Thyroid gland (tissue), 4 donors: ENCODE data around the gene RANBP10. TPM values are rescaled to one million over a fixed set of nuclear protein-coding genes. Genes with fewer than 3 reads are reported as not detected.

Experiments used
- DNase-seq, 2 donors: peaks; one replicate each; pipeline ENCODE4 v3.0.0-alpha.2; 2019
- H3K27ac ChIP-seq, 3 donors: fragments of 200-600 bp; sonication (generic); 1 replicate in 2 of 3; 2 replicates in 1 of 3; pipeline ENCODE4 v1.5.1; 2016 to 2019; ENCODE audit warnings: mild to moderate bottlenecking in 1 of 3, moderate library complexity in 1 of 3
- H3K27me3 ChIP-seq: fragments of 200-600 bp; sonication (generic); one replicate; pipeline ENCODE4 v1.5.1; 2019
- H3K36me3 ChIP-seq, 2 donors: fragments of 200-600 bp; sonication (generic); one replicate each; pipeline ENCODE4 v1.5.1; 2016 to 2019
- H3K4me1 ChIP-seq, 2 donors: fragments of 200-600 bp; sonication (generic); one replicate each; pipeline ENCODE4 v1.5.1; 2017 to 2019
- H3K4me3 ChIP-seq, 3 donors: fragments of 200-600 bp; sonication (generic); replicated peaks in 1 of 3; 1 replicate in 2 of 3; 2 replicates in 1 of 3; pipeline ENCODE4 v1.5.1; 2016; ENCODE audit warnings: mild to moderate bottlenecking in 1 of 3
- H3K9me3 ChIP-seq: fragments of 200-600 bp; sonication (generic); one replicate; pipeline ENCODE4 v1.5.1; 2017
- POLR2A ChIP-seq, 2 donors: fragments of 450-650 bp; IDR thresholded peaks; one replicate each; pipeline ENCODE4 v1.6.1; 2017; ENCODE audit warnings: antibody characterized with exemption in 2 of 2, mild to moderate bottlenecking in 2 of 2, moderate library complexity in 1 of 2
- WGBS, 2 donors: methylation state at CpG; one replicate each; pipeline ENCODE4 v1.1.5; 2017; 5-methylcytosine and 5-hydroxymethylcytosine counted together
- intact Hi-C: fragments of 100-400 bp; cut with DNase I; formaldehyde crosslinking; loops from one replicate; pipeline ENCODE4 v1.15.1; 2023
- small RNA-seq: library from RNA; depleted of rRNA; stranded (forward); fragments of <200 nt; gene quantifications from one replicate; pipeline ENCODE3, GENCODE V24; 2016
- total RNA-seq, 4 donors: library from RNA; depleted of rRNA; stranded (reverse); fragments of >200 nt; gene quantifications; one replicate each; pipeline ENCODE4 v1.2.3, GENCODE V29; 2016
- TF ChIP-seq, protein P1 (sequence below), 6 experiments: fragments of 200-600 bp in 3 of 6; fragments of 450-650 bp in 3 of 6; sonication (generic) in 3 of 6; IDR thresholded peaks; one replicate each; pipeline ENCODE4 v1.5.1; 2016 to 2019; ENCODE audit warnings: antibody characterized with exemption in 6 of 6, mild to moderate bottlenecking in 2 of 6, inconsistent platforms in 1 of 6, moderate library complexity in 1 of 6

Gene RANBP10
- total RNA-seq, 4 donors from 2014 or later: 9.2 to 13.0 (median 11.0) TPM

DNA sequence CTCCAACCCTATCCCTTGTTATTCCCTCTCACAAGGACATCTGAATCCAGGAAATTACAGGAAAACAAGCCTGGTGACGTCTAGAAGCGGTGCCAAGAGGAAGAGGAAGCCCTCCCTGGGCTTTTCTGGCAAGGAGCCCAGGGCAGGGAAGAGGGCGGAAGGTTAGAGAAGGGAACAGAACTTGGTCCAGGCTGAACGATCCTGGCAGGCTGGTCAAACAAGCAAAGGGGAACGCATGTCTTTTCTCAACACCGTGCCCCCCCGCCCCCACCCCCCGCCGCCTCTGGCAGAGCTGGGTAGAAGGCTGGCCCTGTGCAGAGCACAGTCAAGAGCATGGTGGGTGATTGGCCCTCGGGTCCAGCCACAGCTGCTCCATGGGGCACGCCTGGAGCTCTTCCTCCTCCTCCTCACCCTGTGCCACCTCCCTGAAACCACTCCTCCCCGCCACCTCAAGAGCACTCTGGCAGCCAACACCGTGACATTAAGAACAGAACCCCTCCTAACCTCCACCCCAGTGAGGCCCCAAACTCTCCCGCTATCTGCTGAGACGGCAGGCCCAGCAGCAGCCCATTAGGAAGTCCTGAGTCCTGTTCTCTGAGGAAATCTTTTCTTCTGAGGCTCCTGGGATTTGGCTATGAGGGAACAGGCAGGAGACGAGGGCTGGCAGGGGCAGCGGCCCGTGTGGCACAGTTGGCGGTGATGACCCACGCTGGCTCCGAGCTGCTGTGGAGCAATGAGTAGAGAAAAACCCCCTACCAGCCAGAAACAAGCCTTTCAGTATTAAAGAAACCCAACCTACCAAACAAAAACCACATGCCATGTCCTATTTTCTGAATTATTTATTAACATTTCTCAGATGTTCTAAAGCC is 132.4 kb downstream of the RANBP10 start:
- Histone ChIP-seq H3K27ac (peak overlapping the region; percentile 59 to 79 (median 77)), H3K36me3 (no peaks in the 10 kb centered on the region), H3K4me1 (peaks cover 42 to 63% of the 10 kb centered on the region in 2 donors), H3K9me3 (no peaks in the 10 kb centered on the region), H3K4me3 (no peak overlapping the region), H3K27me3 (no peaks in the 10 kb centered on the region)
- TF ChIP-seq, protein P1, sequence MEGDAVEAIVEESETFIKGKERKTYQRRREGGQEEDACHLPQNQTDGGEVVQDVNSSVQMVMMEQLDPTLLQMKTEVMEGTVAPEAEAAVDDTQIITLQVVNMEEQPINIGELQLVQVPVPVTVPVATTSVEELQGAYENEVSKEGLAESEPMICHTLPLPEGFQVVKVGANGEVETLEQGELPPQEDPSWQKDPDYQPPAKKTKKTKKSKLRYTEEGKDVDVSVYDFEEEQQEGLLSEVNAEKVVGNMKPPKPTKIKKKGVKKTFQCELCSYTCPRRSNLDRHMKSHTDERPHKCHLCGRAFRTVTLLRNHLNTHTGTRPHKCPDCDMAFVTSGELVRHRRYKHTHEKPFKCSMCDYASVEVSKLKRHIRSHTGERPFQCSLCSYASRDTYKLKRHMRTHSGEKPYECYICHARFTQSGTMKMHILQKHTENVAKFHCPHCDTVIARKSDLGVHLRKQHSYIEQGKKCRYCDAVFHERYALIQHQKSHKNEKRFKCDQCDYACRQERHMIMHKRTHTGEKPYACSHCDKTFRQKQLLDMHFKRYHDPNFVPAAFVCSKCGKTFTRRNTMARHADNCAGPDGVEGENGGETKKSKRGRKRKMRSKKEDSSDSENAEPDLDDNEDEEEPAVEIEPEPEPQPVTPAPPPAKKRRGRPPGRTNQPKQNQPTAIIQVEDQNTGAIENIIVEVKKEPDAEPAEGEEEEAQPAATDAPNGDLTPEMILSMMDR (IDR thresholded peaks at IDR 0.05): no peak
- TF ChIP-seq POLR2A (IDR thresholded peaks at IDR 0.05): peak in 1 of 2 donors; percentile 4
- WGBS, 2 donors: 19% methylated on average over 18 to 20 of the region's 21 CpGs
- peak; percentile 64 to 82 for DNase-seq
- intact Hi-C loops: no loop called here

Small RNA genes lying within 50 kb of the gene (small RNA-seq; reads per million reads assigned to genes)
- not detected for gene AC040162.2

Other genes starting within 250 kb of the RANBP10 start
- gene CTCF, start 244.0 kb downstream of the RANBP10 start, total RNA-seq: 10 to 100 TPM; 37.2 to 52.1 (median 47.2) TPM
- 1 to 10 TPM in 2 of 4 donors, under 1 TPM in 2; 0.22 to 1.3 (median 0.92) TPM for gene CARMIL2, start 161.4 kb downstream of the RANBP10 start, total RNA-seq
- gene ACD, start 146.3 kb downstream of the RANBP10 start, total RNA-seq: 10 to 100 TPM in 3 of 4 donors, 1 to 10 TPM in 1; 9.3 to 28.7 (median 21.5) TPM
- gene PARD6A, start 145.6 kb downstream of the RANBP10 start, total RNA-seq: 1 to 10 TPM; 2.5 to 8.8 (median 5.0) TPM
- 10 to 100 TPM; 14.2 to 33.2 (median 21.9) TPM for gene ENKD1, start 139.8 kb downstream of the RANBP10 start, total RNA-seq
- gene C16orf86, start 139.7 kb downstream of the RANBP10 start, total RNA-seq: 10 to 100 TPM in 1 of 4 donors, 1 to 10 TPM in 3; 3.9 to 10.7 (median 6.9) TPM
- gene GFOD2, start 87.2 kb downstream of the RANBP10 start, total RNA-seq: 10 to 100 TPM; 10.9 to 27.5 (median 23.7) TPM
- gene TSNAXIP1, start 329 bp upstream of the RANBP10 start, total RNA-seq: 1 to 10 TPM in 2 of 4 donors, under 1 TPM in 2; 0.34 to 3.2 (median 0.93) TPM
- gene THAP11, start 35.8 kb upstream of the RANBP10 start, total RNA-seq: 10 to 100 TPM; 53.5 to 79.0 (median 67.8) TPM
- gene NUTF2, start 40.4 kb upstream of the RANBP10 start, total RNA-seq: 100 to 1,000 TPM in 1 of 4 donors, 10 to 100 TPM in 3; 31.6 to 153 (median 58.4) TPM
- gene CENPT, start 41.1 kb upstream of the RANBP10 start, total RNA-seq: 10 to 100 TPM; 15.7 to 43.8 (median 26.2) TPM
- 10 to 100 TPM; 31.4 to 68.2 (median 41.2) TPM for gene EDC4, start 66.5 kb upstream of the RANBP10 start, total RNA-seq
- gene NRN1L, start 78.3 kb upstream of the RANBP10 start, total RNA-seq: 1 to 10 TPM in 1 of 4 donors, not detected in 3; 2.0 TPM
- 10 to 100 TPM; 20.3 to 35.7 (median 28.8) TPM for gene PSKH1, start 86.7 kb upstream of the RANBP10 start, total RNA-seq
- under 1 TPM in 2 of 4 donors, not detected in 2; 0.34 to 0.94 TPM for gene CTRL, start 125.3 kb upstream of the RANBP10 start, total RNA-seq
- 10 to 100 TPM; 22.9 to 39.7 (median 32.5) TPM for gene PSMB10, start 130.3 kb upstream of the RANBP10 start, total RNA-seq
- gene LCAT, start 137.6 kb upstream of the RANBP10 start, total RNA-seq: 10 to 100 TPM in 3 of 4 donors, 1 to 10 TPM in 1; 9.9 to 16.4 (median 13.4) TPM
- gene SLC12A4, start 162.1 kb upstream of the RANBP10 start, total RNA-seq: 10 to 100 TPM; 47.0 to 65.1 (median 51.7) TPM
- gene DPEP3, start 173.9 kb upstream of the RANBP10 start, total RNA-seq: under 1 TPM in 2 of 4 donors, not detected in 2; 0.11 to 0.40 TPM
- 1 to 10 TPM in 3 of 4 donors, under 1 TPM in 1; 0.22 to 2.5 (median 2.1) TPM for gene DPEP2, start 192.9 kb upstream of the RANBP10 start, total RNA-seq
- not detected for gene DPEP2NB, start 209.4 kb upstream of the RANBP10 start, total RNA-seq
- 10 to 100 TPM in 1 of 4 donors, 1 to 10 TPM in 3; 4.2 to 10.0 (median 6.6) TPM for gene DDX28, start 216.7 kb upstream of the RANBP10 start, total RNA-seq
- 10 to 100 TPM; 10.0 to 14.1 (median 12.9) TPM for gene DUS2, start 216.7 kb upstream of the RANBP10 start, total RNA-seq